Endothelial cell of umbilical vein (primary cell): ENCODE data around the gene ATXN10.
A peak's percentile ranks its signal among the peaks of the same experiment; 100 is the strongest.

ENCODE experiments used
- EZH2 ChIP-seq: IDR thresholded peaks from 2 replicates; pipeline ENCODE4 v1.6.1; 2012; ENCODE audit warnings: borderline replicate concordance, low read depth, mild to moderate bottlenecking, moderate library complexity, low read length, inconsistent platforms; ENCODE audit not compliant: severe bottlenecking
- GATA2 ChIP-seq: IDR thresholded peaks from 2 replicates; pipeline ENCODE4 v1.7.0; 2011; ENCODE audit warnings: low read depth, mild to moderate bottlenecking, moderate library complexity, mixed read lengths, low read length; ENCODE audit not compliant: insufficient read length, insufficient read depth
- POLR2A ChIP-seq: IDR thresholded peaks from 2 replicates; pipeline ENCODE4 v1.6.1; 2012; ENCODE audit warnings: low read depth, mild to moderate bottlenecking, control low read depth, low read length
- POLR2AphosphoS5 ChIP-seq: IDR thresholded peaks from 2 replicates; pipeline ENCODE4 v1.6.1; 2012; ENCODE audit warnings: low read depth, mild to moderate bottlenecking, control low read depth, low read length, moderate library complexity; ENCODE audit not compliant: insufficient read depth
- TF ChIP-seq, protein P1 (sequence below), 2 donors: IDR thresholded peaks; 1 replicate in 1 of 2; 2 replicates in 1 of 2; pipeline ENCODE4 v1.5.1; 2011; ENCODE audit warnings: low read length in 2 of 2, mild to moderate bottlenecking in 2 of 2, moderate library complexity in 2 of 2, control low read depth in 1 of 2, inconsistent platforms in 1 of 2, low read depth in 1 of 2; ENCODE audit not compliant: insufficient read depth in 1 of 2; ENCODE audit errors: extremely low read depth in 1 of 2
- TF ChIP-seq, protein P2 (sequence below): IDR thresholded peaks from 2 replicates; pipeline ENCODE4 v1.6.1; 2011; ENCODE audit not compliant: insufficient read depth, insufficient read length

DNA sequence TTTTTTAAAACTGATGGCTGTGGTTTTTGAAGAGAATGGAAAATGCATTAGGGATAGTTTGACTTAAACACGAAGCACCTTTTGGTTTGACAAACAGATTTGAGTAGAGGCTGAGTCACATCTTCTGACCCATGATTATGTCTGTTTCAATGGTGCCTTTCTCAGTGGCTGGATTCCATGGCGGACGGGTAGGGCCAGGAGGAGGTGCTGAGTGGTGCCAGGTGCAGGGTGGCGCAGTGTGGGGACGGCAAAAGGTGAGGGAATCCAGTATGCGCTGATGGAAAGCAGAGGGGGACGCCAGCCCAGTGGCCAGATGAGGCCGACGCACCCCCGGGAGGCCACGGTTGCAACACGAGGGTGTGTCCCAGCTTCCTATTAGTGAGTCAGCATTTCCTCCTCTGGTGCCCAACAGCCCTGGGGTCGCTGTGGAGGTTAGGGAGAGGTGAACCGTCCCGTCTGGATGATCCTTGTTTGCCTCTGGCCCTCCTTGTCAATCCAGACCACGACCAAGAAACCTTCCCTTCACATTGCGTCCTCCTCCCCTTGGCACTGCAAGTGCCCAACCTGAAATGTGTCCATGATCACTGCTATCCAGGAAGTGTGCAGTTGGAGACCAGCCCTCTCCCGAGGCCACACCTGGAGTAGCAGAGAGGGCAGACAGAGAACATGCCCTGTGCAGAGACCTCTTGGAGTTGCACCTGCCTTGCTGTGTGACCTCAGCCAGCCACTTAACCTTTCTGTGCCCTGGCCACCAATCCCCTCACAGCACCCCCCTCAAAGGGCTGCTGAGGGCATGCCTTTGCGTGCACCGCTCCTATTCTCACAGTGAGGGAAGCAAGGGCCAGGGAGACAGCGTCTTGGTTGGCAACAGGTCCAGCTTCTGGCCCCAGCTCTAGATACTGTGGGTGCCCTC lies 32.5 kb upstream of the ATXN10 start:
- TF ChIP-seq POLR2AphosphoS5 (peak; percentile 22), EZH2 (peak; percentile 37), POLR2A (no peak), GATA2 (no peak)
- TF ChIP-seq, protein P1, sequence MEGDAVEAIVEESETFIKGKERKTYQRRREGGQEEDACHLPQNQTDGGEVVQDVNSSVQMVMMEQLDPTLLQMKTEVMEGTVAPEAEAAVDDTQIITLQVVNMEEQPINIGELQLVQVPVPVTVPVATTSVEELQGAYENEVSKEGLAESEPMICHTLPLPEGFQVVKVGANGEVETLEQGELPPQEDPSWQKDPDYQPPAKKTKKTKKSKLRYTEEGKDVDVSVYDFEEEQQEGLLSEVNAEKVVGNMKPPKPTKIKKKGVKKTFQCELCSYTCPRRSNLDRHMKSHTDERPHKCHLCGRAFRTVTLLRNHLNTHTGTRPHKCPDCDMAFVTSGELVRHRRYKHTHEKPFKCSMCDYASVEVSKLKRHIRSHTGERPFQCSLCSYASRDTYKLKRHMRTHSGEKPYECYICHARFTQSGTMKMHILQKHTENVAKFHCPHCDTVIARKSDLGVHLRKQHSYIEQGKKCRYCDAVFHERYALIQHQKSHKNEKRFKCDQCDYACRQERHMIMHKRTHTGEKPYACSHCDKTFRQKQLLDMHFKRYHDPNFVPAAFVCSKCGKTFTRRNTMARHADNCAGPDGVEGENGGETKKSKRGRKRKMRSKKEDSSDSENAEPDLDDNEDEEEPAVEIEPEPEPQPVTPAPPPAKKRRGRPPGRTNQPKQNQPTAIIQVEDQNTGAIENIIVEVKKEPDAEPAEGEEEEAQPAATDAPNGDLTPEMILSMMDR (IDR thresholded peaks at IDR 0.05; ENCODE audit: extremely low read depth in 1 of 2, insufficient read depth in 1 of 2, low read depth in 1 of 2, low read length in 2 of 2): no peak
- TF ChIP-seq, protein P2, sequence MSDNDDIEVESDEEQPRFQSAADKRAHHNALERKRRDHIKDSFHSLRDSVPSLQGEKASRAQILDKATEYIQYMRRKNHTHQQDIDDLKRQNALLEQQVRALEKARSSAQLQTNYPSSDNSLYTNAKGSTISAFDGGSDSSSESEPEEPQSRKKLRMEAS: no peak
